Karpas-422 (cell line): ENCODE measurements around the gene CCND1. TPM values are rescaled to one million over a fixed set of nuclear protein-coding genes. Genes with fewer than 3 reads are reported as not detected.

Experiments used
- DNase-seq: peaks from one replicate; pipeline ENCODE4 v3.0.0-alpha.2; 2015
- H2AFZ ChIP-seq: fragments of 200-600 bp; sonication (generic); 2 replicates; pipeline ENCODE4 v1.6.1; 2014; ENCODE audit warnings: antibody characterized with exemption, low read length, mixed read lengths
- H3K27ac ChIP-seq: fragments of 200-600 bp; sonication (generic); 2 replicates; pipeline ENCODE4 v1.5.1; 2014; ENCODE audit warnings: mild to moderate bottlenecking, low read length, moderate library complexity
- H3K27me3 ChIP-seq: fragments of 200-600 bp; sonication (generic); 2 replicates; pipeline ENCODE4 v1.6.1; 2014; ENCODE audit warnings: low read length, mixed read lengths
- H3K36me3 ChIP-seq: fragments of 200-600 bp; sonication (generic); 2 replicates; pipeline ENCODE4 v1.6.1; 2014; ENCODE audit warnings: low read length, mixed read lengths; ENCODE audit not compliant: insufficient read depth
- H3K4me1 ChIP-seq: fragments of 200-600 bp; sonication (generic); 2 replicates; pipeline ENCODE4 v1.6.1; 2014; ENCODE audit warnings: mild to moderate bottlenecking, low read length, mixed read lengths
- H3K4me2 ChIP-seq: fragments of 200-600 bp; sonication (generic); 2 replicates; pipeline ENCODE4 v1.6.1; 2014; ENCODE audit warnings: low read length, low read depth, mild to moderate bottlenecking; ENCODE audit not compliant: poor library complexity, severe bottlenecking
- H3K4me3 ChIP-seq: fragments of 200-600 bp; sonication (generic); 2 replicates; pipeline ENCODE4 v1.5.1; 2014; ENCODE audit warnings: mild to moderate bottlenecking, antibody characterized with exemption, low read length, mixed read lengths
- H3K79me2 ChIP-seq: fragments of 200-600 bp; sonication (generic); 2 replicates; pipeline ENCODE4 v1.6.1; 2014; ENCODE audit warnings: mild to moderate bottlenecking, low read length, mixed read lengths
- H3K9ac ChIP-seq: fragments of 200-600 bp; sonication (generic); 2 replicates; pipeline ENCODE4 v1.6.0; 2014; ENCODE audit warnings: low read length
- H3K9me2 ChIP-seq: fragments of 200-600 bp; sonication (generic), shearing (Covaris generic); replicated peaks from 2 replicates; pipeline ENCODE4 v1.6.0; 2014; ENCODE audit warnings: mild to moderate bottlenecking, low read length, moderate library complexity; ENCODE audit not compliant: insufficient read depth
- H3K9me3 ChIP-seq: fragments of 300-700, 200-600 bp; sonication (generic); 2 replicates; pipeline ENCODE4 v1.6.1; 2014; ENCODE audit warnings: low read length, mixed read lengths
- H4K20me1 ChIP-seq: fragments of 200-600 bp; sonication (generic); 2 replicates; pipeline ENCODE4 v1.6.1; 2014; ENCODE audit warnings: mild to moderate bottlenecking, antibody characterized with exemption, low read length, low read depth; ENCODE audit not compliant: insufficient read depth
- total RNA-seq: library from RNA; depleted of rRNA; stranded (reverse); fragments of >200 nt; shearing (Covaris generic); gene quantifications from 2 replicates; pipeline ENCODE4 v1.2.3, GENCODE V29; 2014; ENCODE audit warnings: low replicate concordance

CCND1 gene
- total RNA-seq, 1 experiment from 2014 or later: 4.3 TPM

- Histone ChIP-seq H3K79me2 (no peaks in the 10 kb centered on the region), H3K9me2 (no peaks in the 10 kb centered on the region), H3K4me1 (peaks cover 4% of the 10 kb centered on the region; the same call in 1 of the 2 replicates), H3K9me3 (no peaks in the 10 kb centered on the region), H3K36me3 (no peaks in the 10 kb centered on the region), H3K4me3 (no peak overlapping the region), H3K27ac (no peak overlapping the region), H3K9ac (no peak overlapping the region), H3K27me3 (no peaks in the 10 kb centered on the region), H3K4me2 (no peak overlapping the region), H4K20me1 (0 out of 2 replicates have a peak, but pooled peaks cover 2% of the 10 kb centered on the region), H2AFZ (no peak overlapping the region)
- no peak for DNase-seq
Observed at GRCh38 chr11:69601011-69601975, 39.7 kb upstream of the CCND1 start.

DNA sequence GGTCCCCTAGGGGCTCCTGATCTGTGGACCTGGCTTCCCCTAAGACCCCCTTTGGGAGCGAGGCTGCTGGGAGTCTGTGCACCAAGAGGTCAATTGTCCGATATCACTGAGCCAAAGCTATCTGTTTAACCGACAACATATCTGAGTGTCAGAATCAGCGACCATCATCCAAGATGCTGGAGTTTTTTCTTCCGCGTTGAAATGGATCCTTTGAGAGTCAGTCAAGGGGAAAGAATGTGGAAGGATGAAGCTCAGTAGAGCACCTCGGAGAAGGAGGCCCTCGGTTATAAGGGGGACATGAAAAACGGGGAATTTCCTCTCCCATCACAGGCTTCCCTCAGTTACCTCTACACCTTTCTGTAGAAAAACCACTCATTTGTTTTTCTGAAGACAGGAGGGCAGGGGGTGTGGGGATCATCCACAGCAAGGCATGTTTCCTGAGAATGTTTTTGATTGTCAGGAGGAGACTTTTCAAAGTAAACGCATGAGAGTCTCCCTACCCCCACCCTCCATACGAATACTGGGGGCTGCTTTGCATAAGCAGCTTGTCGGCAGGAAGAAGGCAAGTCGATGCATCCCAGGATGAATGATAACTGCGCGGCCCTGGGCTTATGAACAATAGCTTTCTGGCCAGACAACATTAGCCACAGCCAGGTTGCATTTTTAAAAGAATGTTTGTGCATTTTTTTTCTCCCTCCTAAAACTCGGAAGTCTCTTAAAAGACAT, 37.7 kb upstream of the CCND1 start:
- no peaks in the 10 kb centered on the region for H3K9me3 ChIP-seq
- H3K36me3 ChIP-seq: no peaks in the 10 kb centered on the region
- no peak overlapping the region for H3K4me2 ChIP-seq
- H3K9me2 ChIP-seq: no peaks in the 10 kb centered on the region
- no peak overlapping the region for H2AFZ ChIP-seq
- H3K4me1 ChIP-seq: peaks cover 4% of the 10 kb centered on the region; the same call in 1 of the 2 replicates
- H4K20me1 ChIP-seq: 0 out of 2 replicates have a peak, but pooled peaks cover 2% of the 10 kb centered on the region
- H3K4me3 ChIP-seq: no peak overlapping the region
- no peak for DNase-seq
- H3K9ac ChIP-seq: no peak overlapping the region
- no peaks in the 10 kb centered on the region for H3K27me3 ChIP-seq
- H3K79me2 ChIP-seq: no peaks in the 10 kb centered on the region
- no peak overlapping the region for H3K27ac ChIP-seq

DNA sequence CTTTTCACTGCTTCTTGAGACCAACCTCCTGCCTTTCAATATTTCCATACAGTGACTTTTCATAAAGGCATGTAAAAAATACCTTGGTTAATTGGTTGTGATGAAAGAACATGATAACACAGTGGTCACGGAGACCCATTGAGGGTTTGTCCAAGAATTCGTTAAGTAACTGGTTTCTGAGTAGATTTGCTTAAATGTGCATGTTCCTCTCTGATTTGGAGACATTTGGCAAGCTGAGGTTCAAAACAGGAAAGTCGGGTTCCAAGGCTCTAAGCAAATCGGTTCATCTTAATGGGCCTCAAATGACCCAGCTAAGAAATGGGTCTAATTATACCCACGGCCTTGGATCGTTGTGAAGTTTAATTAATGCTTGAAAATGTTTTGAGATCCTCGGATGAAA, 36.9 kb upstream of the CCND1 start:
- Histone ChIP-seq H3K36me3 (no peaks in the 10 kb centered on the region), H2AFZ (no peak overlapping the region), H3K9me2 (no peaks in the 10 kb centered on the region), H4K20me1 (0 out of 2 replicates have a peak, but pooled peaks cover 2% of the 10 kb centered on the region), H3K27me3 (no peaks in the 10 kb centered on the region), H3K9me3 (no peaks in the 10 kb centered on the region), H3K4me2 (no peak overlapping the region), H3K4me3 (no peak overlapping the region), H3K4me1 (peaks cover 4% of the 10 kb centered on the region; the same call in 1 of the 2 replicates), H3K27ac (no peak overlapping the region), H3K79me2 (no peaks in the 10 kb centered on the region), H3K9ac (no peak overlapping the region)
- DNase-seq: no peak

GRCh38 chr11:69605737-69606526, 35.0 kb upstream of the CCND1 start:
- Histone ChIP-seq H3K27ac (no peak overlapping the region), H4K20me1 (no peaks in the 10 kb centered on the region), H3K9me3 (no peaks in the 10 kb centered on the region), H2AFZ (no peak overlapping the region), H3K9me2 (no peaks in the 10 kb centered on the region), H3K4me1 (peaks cover 4% of the 10 kb centered on the region; the same call in 1 of the 2 replicates), H3K4me3 (no peak overlapping the region), H3K27me3 (no peaks in the 10 kb centered on the region), H3K79me2 (no peaks in the 10 kb centered on the region), H3K4me2 (no peak overlapping the region), H3K36me3 (no peaks in the 10 kb centered on the region), H3K9ac (no peak overlapping the region)
- DNase-seq: no peak

DNA sequence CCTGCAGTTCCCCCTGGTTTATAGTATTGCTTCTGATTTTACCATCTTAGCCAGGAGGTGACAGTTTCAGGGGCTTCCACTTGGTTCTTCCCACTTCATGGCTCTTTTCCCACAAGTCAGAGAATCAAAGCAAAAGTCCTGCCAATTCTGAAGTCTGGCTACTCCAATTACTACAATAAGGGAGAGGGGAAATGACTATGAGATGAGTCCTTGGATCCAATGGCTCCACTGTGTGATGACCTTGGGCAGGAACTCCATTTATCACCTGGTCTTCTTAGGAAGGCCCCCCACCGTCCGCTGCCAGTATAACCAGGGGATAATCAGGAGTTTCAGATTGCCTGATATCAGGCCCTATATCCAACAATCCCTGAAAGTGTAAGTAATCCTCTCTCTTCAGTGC, 31.6 kb upstream of the CCND1 start:
- Histone ChIP-seq H3K27ac (no peak overlapping the region), H3K9ac (no peak overlapping the region), H3K79me2 (no peaks in the 10 kb centered on the region), H3K4me2 (no peak overlapping the region), H3K4me3 (no peak overlapping the region), H3K9me3 (no peaks in the 10 kb centered on the region), H3K4me1 (no peaks in the 10 kb centered on the region), H3K9me2 (no peaks in the 10 kb centered on the region), H3K36me3 (no peaks in the 10 kb centered on the region), H4K20me1 (no peaks in the 10 kb centered on the region), H2AFZ (no peak overlapping the region), H3K27me3 (no peaks in the 10 kb centered on the region)
- no peak for DNase-seq

DNA sequence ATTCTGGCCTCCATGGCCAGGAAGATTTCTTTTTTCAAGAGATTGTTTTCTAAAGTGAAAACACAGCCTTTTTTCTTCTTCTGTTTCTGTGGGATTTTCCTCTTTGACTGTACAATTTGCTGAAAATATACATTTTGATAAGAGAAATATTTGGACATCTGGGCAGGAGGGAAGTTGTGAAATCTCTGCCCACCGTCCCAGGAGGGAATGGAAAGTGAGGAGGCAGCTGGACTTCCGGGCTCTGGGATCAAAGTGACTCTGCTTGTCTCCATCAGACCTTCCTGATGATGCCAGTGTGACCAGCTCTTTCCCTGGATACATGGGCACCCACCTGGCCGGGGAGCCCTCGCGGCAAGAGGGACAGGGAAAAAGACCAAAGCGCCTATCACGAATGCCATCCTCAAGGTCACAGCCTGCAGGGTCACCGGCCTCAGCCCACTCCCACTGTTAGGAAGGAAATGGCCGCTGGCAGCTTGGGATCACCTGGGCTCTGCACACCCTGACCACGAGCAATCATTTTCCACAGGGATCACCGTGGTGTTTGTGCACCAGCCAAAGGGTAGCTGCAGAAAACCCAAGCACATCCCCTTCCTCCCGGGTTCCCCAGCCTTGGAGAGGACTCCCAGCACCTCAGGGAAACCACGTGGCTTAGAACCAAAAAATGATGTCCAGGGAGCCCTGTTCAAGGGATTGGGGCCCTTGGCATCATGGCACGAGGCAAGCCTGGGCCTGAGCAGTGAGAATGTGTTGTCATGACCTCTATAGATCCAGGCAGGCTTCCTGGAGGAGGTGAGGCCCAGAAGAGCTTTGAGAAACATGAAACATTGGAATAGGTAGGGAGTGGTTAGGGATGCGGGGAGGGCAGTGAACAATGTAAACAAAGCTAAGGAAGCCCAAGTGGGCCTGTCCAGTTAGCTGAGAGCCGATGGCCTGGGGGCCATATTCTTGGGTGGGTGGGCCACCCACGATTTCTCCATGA, 29.1 kb upstream of the CCND1 start:
- H3K36me3 ChIP-seq: no peaks in the 10 kb centered on the region
- H4K20me1 ChIP-seq: no peaks in the 10 kb centered on the region
- no peaks in the 10 kb centered on the region for H3K9me2 ChIP-seq
- H3K9me3 ChIP-seq: no peaks in the 10 kb centered on the region
- no peak for DNase-seq
- H3K9ac ChIP-seq: no peak overlapping the region
- no peak overlapping the region for H2AFZ ChIP-seq
- H3K27me3 ChIP-seq: no peaks in the 10 kb centered on the region
- H3K27ac ChIP-seq: no peak overlapping the region
- H3K79me2 ChIP-seq: no peaks in the 10 kb centered on the region
- no peak overlapping the region for H3K4me3 ChIP-seq
- H3K4me2 ChIP-seq: no peak overlapping the region
- H3K4me1 ChIP-seq: no peaks in the 10 kb centered on the region

GRCh38 chr11:69613594-69613993, 27.4 kb upstream of the CCND1 start:
- no peak overlapping the region for H3K9ac ChIP-seq

More at GRCh38 chr11:69613594-69613993, 27.4 kb upstream of the CCND1 start:
- H3K9me2 ChIP-seq: no peaks in the 10 kb centered on the region
- no peak for DNase-seq
- no peak overlapping the region for H3K4me3 ChIP-seq
- H4K20me1 ChIP-seq: no peaks in the 10 kb centered on the region
- H3K36me3 ChIP-seq: no peaks in the 10 kb centered on the region
- no peak overlapping the region for H2AFZ ChIP-seq
- H3K9me3 ChIP-seq: no peaks in the 10 kb centered on the region
- H3K4me1 ChIP-seq: no peaks in the 10 kb centered on the region
- no peaks in the 10 kb centered on the region for H3K79me2 ChIP-seq
- H3K4me2 ChIP-seq: no peak overlapping the region
- H3K27ac ChIP-seq: no peak overlapping the region
- H3K27me3 ChIP-seq: no peaks in the 10 kb centered on the region
